T-helper 2 cell treated with Interferon-gamma antibody and Interleukin-4, amounts not matched to agents 5 μg/mL and 100 μg/mL, for 36 hours (primary cell): ENCODE results near the gene SLBP.

ENCODE experiments used
- DNase-seq: peaks from one replicate; pipeline ENCODE4 v3.0.0; 2021; ENCODE audit warnings: low spot score
- H3K27ac Mint-ChIP-seq: one replicate; pipeline ENCODE4 v1.8.0; 2021; ENCODE audit warnings: mild to moderate bottlenecking, mixed read lengths
- H3K27me3 Mint-ChIP-seq: one replicate; pipeline ENCODE4 v1.8.0; 2021; ENCODE audit warnings: low read depth, mixed read lengths
- H3K36me3 Mint-ChIP-seq: one replicate; pipeline ENCODE4 v1.8.0; 2021; ENCODE audit warnings: low read depth, mixed read lengths
- H3K4me1 Mint-ChIP-seq: one replicate; pipeline ENCODE4 v1.8.0; 2021; ENCODE audit warnings: low read depth, mixed read lengths
- H3K4me3 Mint-ChIP-seq: one replicate; pipeline ENCODE4 v1.8.0; 2022; ENCODE audit warnings: mild to moderate bottlenecking, moderate library complexity, mixed read lengths
- H3K9me3 Mint-ChIP-seq: one replicate; pipeline ENCODE4 v1.8.0; 2021; ENCODE audit warnings: mixed read lengths

SLBP gene

DNA sequence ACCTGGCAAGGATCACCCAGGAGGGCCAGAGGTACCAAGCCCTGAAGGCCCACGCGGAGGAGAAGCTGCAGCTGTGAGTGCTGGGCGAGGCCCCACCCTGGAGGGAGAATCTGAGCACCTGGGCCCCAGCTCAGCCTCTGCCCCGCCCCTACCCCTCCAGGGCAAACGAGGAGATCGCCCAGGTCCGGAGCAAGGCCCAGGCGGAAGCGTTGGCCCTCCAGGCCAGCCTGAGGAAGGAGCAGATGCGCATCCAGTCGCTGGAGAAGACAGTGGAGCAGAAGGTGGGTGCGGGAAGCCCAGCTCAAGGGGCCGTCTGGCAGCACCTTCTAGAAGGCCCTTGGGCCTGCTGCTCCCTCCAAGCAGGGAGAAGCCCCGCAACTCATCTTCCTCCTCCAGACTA is 32.4 kb upstream of the SLBP start:
- Mint-ChIP-seq H3K27me3 (no peaks in the 10 kb centered on the region), H3K4me1 (no peaks in the 10 kb centered on the region), H3K36me3 (peaks cover 39% of the 10 kb centered on the region), H3K4me3 (no peak overlapping the region), H3K27ac (no peak overlapping the region), H3K9me3 (no peaks in the 10 kb centered on the region)
- DNase-seq: no peak

- H3K9me3 Mint-ChIP-seq: peaks cover under 1% of the 10 kb centered on the region
- H3K27me3 Mint-ChIP-seq: no peaks in the 10 kb centered on the region
- DNase-seq: no peak
- no peak overlapping the region for H3K27ac Mint-ChIP-seq
- H3K4me3 Mint-ChIP-seq: no peak overlapping the region
- peaks cover 45% of the 10 kb centered on the region for H3K36me3 Mint-ChIP-seq
- no peaks in the 10 kb centered on the region for H3K4me1 Mint-ChIP-seq
Measured at GRCh38 chr4:1743975-1744374, 31.9 kb upstream of the SLBP start.

- Mint-ChIP-seq H3K4me1 (no peaks in the 10 kb centered on the region), H3K9me3 (peaks cover 5% of the 10 kb centered on the region), H3K27me3 (no peaks in the 10 kb centered on the region), H3K27ac (no peak overlapping the region), H3K36me3 (peaks cover 49% of the 10 kb centered on the region), H3K4me3 (no peak overlapping the region)
- no peak for DNase-seq
Measured at GRCh38 chr4:1743551-1743950, 31.4 kb upstream of the SLBP start.

DNA sequence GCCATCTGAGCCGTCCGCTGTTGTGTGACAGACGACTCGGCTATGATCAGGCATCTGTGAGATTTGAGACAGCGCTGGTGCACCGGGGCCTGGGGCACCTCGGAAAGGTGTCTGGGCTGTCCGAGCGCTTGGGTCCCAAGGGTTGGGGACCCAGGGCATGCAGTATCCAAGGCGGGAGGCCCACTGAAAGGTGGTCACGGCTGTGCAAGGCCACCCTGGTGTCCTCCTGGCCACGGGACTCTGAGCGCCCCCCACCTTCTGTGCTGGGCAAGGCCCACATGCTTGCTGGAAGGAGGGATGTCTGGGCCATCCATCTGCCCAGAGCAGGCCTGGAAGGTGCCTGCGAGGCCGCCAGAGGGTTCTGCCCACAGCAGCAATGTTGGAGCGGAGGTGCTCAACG is 29.1 kb upstream of the SLBP start:
- Mint-ChIP-seq H3K36me3 (peaks cover 72% of the 10 kb centered on the region), H3K9me3 (peaks cover 8% of the 10 kb centered on the region)
- no peak for DNase-seq

GRCh38 chr4:1740021-1740545 is 28.0 kb upstream of the SLBP start:
- Mint-ChIP-seq H3K4me3 (no peak overlapping the region), H3K27me3 (no peaks in the 10 kb centered on the region), H3K27ac (no peak overlapping the region), H3K36me3 (peaks cover 76% of the 10 kb centered on the region), H3K9me3 (peaks cover 8% of the 10 kb centered on the region), H3K4me1 (no peaks in the 10 kb centered on the region)
- no peak for DNase-seq

More for the DNA sequence above, 29.1 kb upstream of the SLBP start:
- no peak overlapping the region for H3K27ac Mint-ChIP-seq
- no peaks in the 10 kb centered on the region for H3K4me1 Mint-ChIP-seq
- H3K4me3 Mint-ChIP-seq: no peak overlapping the region
- H3K27me3 Mint-ChIP-seq: no peaks in the 10 kb centered on the region

DNA sequence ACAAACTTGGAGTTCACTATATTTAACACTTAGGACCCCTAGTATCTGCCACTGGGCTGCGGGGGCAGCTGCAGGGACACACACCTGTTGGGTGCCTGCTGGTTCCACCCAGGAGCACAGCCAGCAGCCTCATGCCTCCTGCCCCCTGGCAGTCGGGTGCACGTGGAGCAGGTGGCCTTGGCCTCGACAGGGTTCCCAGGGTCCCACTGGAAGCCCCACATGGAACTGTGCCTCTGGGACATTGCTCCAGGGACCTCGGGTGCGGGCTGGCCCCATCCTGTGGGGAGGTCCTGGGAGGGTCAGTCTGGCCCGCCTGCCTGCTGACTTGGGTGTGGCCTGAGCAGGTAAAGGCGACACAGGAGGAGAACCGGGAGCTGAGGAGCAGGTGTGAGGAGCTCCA is 27.2 kb upstream of the SLBP start:
- H3K27me3 Mint-ChIP-seq: no peaks in the 10 kb centered on the region
- no peak overlapping the region for H3K4me3 Mint-ChIP-seq
- H3K4me1 Mint-ChIP-seq: no peaks in the 10 kb centered on the region
- H3K27ac Mint-ChIP-seq: no peak overlapping the region
- peaks cover 8% of the 10 kb centered on the region for H3K9me3 Mint-ChIP-seq
- no peak for DNase-seq
- peaks cover 79% of the 10 kb centered on the region for H3K36me3 Mint-ChIP-seq

DNA sequence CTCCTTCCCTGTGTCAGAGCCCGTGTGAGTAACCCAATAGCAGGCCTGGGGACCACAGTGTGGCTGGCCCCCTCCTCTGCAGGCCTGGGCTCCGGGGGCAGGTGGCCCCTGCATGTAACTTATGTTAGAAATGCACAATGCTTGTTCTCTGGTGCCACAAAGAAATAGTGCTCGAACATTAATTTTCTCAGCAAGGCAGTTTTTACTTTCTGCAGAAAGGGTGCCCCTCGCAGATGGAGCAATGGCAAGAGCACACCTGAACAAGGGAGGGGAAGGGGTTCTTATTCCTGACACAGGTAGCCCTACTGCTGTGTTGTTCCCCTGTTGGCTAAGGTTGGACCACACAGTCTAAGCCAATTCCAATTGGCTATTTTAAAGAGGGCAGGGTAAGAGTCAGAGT is 26.3 kb upstream of the SLBP start:
- peak overlapping the region; percentile 41 for H3K27ac Mint-ChIP-seq
- H3K27me3 Mint-ChIP-seq: no peaks in the 10 kb centered on the region

DNA sequence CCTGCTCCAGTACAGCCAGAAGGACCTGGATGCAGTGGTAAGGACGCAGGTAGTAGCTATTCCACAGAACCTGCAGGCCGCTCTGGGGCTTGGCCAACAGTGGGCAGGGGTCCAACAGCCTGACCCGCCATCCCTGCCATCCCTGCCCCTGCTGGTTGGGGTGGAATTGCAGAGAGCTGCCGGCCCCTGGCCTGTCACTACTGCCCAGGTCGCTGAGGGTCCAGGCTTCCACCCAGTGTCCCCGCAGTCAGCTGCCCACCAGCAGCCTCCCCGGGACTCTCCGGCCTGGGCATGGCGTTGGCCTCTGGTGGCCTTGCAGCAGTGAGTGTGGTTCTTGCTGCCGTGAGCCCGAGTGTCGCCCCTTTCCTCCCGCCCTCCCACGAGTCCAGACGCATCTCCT is 25.5 kb upstream of the SLBP start:
- Mint-ChIP-seq H3K36me3 (peaks cover 84% of the 10 kb centered on the region), H3K4me1 (no peaks in the 10 kb centered on the region), H3K27ac (no peak overlapping the region), H3K4me3 (no peak overlapping the region), H3K9me3 (peaks cover 8% of the 10 kb centered on the region), H3K27me3 (no peaks in the 10 kb centered on the region)
- DNase-seq: no peak

More for the DNA sequence above, 26.3 kb upstream of the SLBP start:
- DNase-seq: no peak
- H3K36me3 Mint-ChIP-seq: peaks cover 78% of the 10 kb centered on the region
- no peaks in the 10 kb centered on the region for H3K4me1 Mint-ChIP-seq
- H3K4me3 Mint-ChIP-seq: no peak overlapping the region
- H3K9me3 Mint-ChIP-seq: peaks cover 8% of the 10 kb centered on the region

DNA sequence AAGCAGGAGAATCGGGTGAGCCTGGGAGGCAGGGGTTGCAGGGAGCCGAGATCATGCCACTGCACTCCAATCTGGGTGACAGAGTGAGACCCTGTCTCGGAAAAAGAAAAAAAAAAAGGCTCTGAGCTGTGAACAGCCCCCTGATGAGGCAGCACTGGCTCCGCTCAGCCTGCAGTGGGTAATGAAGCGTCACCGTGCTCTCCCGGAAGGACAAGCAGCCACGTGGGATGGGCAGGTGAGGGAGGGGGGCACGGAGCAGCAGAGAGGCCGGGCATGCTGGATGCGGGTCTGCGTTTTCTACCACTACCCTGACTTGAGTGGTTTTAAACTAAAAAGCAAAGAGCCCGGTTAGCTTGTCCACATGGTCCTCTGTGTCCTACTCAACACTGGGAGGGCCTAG is 24.7 kb upstream of the SLBP start:
- peaks cover 8% of the 10 kb centered on the region for H3K9me3 Mint-ChIP-seq
- no peak for DNase-seq
- no peaks in the 10 kb centered on the region for H3K4me1 Mint-ChIP-seq
- H3K4me3 Mint-ChIP-seq: no peak overlapping the region
- no peaks in the 10 kb centered on the region for H3K27me3 Mint-ChIP-seq
- no peak overlapping the region for H3K27ac Mint-ChIP-seq
- peaks cover 83% of the 10 kb centered on the region for H3K36me3 Mint-ChIP-seq

- Mint-ChIP-seq H3K27ac (no peak overlapping the region), H3K27me3 (no peaks in the 10 kb centered on the region), H3K4me1 (no peaks in the 10 kb centered on the region), H3K9me3 (peaks cover 8% of the 10 kb centered on the region), H3K4me3 (no peak overlapping the region), H3K36me3 (peaks cover 78% of the 10 kb centered on the region)
- no peak for DNase-seq
Measured at GRCh38 chr4:1735215-1735614, 23.1 kb upstream of the SLBP start.

DNA sequence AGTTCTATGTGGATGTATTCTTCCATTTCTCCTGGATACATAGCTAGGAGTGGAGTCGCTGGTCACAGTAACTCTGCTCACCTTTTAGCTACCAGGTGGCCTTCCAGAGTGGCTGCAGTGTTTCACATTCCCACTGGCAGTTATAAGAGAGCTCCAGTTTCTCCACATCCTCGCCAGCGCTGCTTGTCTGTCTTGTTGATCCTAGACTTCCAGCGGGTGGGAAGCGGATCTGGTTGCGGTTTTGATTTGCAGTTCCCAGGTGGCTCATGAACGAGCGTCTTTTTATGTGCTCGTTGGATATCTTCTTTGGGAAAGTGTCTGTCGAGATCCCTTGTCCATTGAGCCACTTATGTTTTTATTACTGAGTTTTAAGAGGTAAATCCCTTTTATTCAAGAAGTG is 20.8 kb upstream of the SLBP start:
- peaks cover 73% of the 10 kb centered on the region for H3K36me3 Mint-ChIP-seq
- H3K9me3 Mint-ChIP-seq: no peaks in the 10 kb centered on the region
- no peak overlapping the region for H3K27ac Mint-ChIP-seq
- H3K4me1 Mint-ChIP-seq: peaks cover 6% of the 10 kb centered on the region
- H3K27me3 Mint-ChIP-seq: no peaks in the 10 kb centered on the region
- H3K4me3 Mint-ChIP-seq: no peak overlapping the region
- DNase-seq: no peak

GRCh38 chr4:1731180-1731579 is 19.1 kb upstream of the SLBP start:
- Mint-ChIP-seq H3K27ac (no peak overlapping the region), H3K27me3 (no peaks in the 10 kb centered on the region), H3K36me3 (peaks cover 72% of the 10 kb centered on the region), H3K4me3 (no peak overlapping the region), H3K9me3 (no peaks in the 10 kb centered on the region), H3K4me1 (peaks cover 10% of the 10 kb centered on the region)
- DNase-seq: no peak

- no peaks in the 10 kb centered on the region for H3K9me3 Mint-ChIP-seq
- H3K27me3 Mint-ChIP-seq: no peaks in the 10 kb centered on the region
- H3K4me3 Mint-ChIP-seq: no peak overlapping the region
- peaks cover 71% of the 10 kb centered on the region for H3K36me3 Mint-ChIP-seq
- DNase-seq: no peak
- peaks cover 11% of the 10 kb centered on the region for H3K4me1 Mint-ChIP-seq
- H3K27ac Mint-ChIP-seq: no peak overlapping the region
Measured at GRCh38 chr4:1730532-1731135, 18.5 kb upstream of the SLBP start.

DNA sequence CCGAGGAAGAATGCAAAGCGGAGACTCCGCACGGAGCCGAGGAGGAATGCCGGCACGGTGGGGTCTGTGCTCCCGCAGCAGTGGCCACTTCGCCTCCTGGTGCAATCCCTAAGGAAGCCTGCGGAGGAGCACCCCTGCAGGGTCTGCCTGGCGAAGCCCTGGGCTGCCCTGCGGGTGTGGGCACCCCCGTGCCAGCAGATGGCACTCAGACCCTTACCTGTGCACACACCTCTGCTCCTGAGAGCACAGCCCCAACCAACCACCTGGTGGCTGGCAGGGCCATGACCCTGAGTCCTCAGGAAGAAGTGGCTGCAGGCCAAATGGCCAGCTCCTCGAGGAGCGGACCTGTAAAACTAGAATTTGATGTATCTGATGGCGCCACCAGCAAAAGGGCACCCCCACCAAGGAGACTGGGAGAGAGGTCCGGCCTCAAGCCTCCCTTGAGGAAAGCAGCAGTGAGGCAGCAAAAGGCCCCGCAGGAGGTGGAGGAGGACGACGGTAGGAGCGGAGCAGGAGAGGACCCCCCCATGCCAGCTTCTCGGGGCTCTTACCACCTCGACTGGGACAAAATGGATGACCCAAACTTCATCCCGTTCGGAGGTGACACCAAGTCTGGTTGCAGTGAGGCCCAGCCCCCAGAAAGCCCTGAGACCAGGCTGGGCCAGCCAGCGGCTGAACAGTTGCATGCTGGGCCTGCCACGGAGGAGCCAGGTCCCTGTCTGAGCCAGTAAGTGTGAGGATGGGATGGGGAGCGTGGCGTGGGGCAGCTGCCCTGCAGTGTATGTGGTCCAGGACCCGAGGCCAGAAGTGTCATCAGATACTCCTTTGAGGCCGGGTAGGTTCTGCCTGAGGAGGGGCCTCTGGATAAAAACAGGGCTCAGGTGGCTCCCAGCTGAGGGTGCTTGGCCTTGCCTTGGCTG is 16.2 kb upstream of the SLBP start:
- Mint-ChIP-seq H3K4me3 (no peak overlapping the region), H3K4me1 (peaks cover 22% of the 10 kb centered on the region), H3K27ac (no peak overlapping the region), H3K27me3 (no peaks in the 10 kb centered on the region), H3K36me3 (peaks cover 66% of the 10 kb centered on the region), H3K9me3 (no peaks in the 10 kb centered on the region)
- DNase-seq: no peak
